K562 (cell line): Measurements from ENCODE around the gene SH3BGRL3. TPM values are rescaled to one million over a fixed set of nuclear protein-coding genes. Genes with fewer than 3 reads are reported as not detected.

Experiments
- ARID4B ChIP-seq: sonication (generic); formaldehyde crosslinking; IDR thresholded peaks from 2 replicates; pipeline ENCODE4 v1.8.0; 2022; ENCODE audit warnings: mild to moderate bottlenecking, missing genetic modification reagents
- BDP1 ChIP-seq: IDR thresholded peaks from 3 replicates; pipeline ENCODE4 v1.6.1; 2011; ENCODE audit not compliant: insufficient read length, insufficient read depth
- CBFA2T3 ChIP-seq: fragments of 450-650 bp; IDR thresholded peaks from 2 replicates; pipeline ENCODE4 v1.6.1; 2017
- ETV6 ChIP-seq, 3 experiments: fragments of 150-350 bp in 1 of 3; sonication (generic) in 1 of 3; formaldehyde crosslinking in 1 of 3; IDR thresholded peaks; 2 replicates each; pipeline versions ENCODE4 v1.6.1 to v1.8.0; 2014 to 2022; ENCODE audit warnings: borderline replicate concordance in 2 of 3, low read depth in 2 of 3, antibody characterized with exemption in 1 of 3, low read length in 1 of 3, mild to moderate bottlenecking in 1 of 3, missing genetic modification reagents in 1 of 3
- MED1 ChIP-seq: sonication (generic); formaldehyde crosslinking; IDR thresholded peaks from 2 replicates; pipeline ENCODE4 v1.8.1; 2023; ENCODE audit warnings: missing genetic modification reagents, borderline replicate concordance
- MTA2 ChIP-seq: fragments of 450-650 bp; IDR thresholded peaks from 2 replicates; pipeline ENCODE4 v1.6.1; 2016; ENCODE audit warnings: low read depth
- MYC ChIP-seq, 2 experiments: fragments of 250-450 bp in 1 of 2; sonication (Bioruptor Pico) in 1 of 2; IDR thresholded peaks; 2 replicates each; pipeline versions ENCODE4 v1.5.1 to v1.6.1; 2012 to 2021; ENCODE audit warnings: low read depth in 2 of 2, borderline replicate concordance in 1 of 2, improper control_type of control experiment in 1 of 2, low read length in 1 of 2, mild to moderate bottlenecking in 1 of 2, moderate library complexity in 1 of 2
- NCOA6 ChIP-seq: fragments of 450-650 bp; IDR thresholded peaks from 2 replicates; pipeline ENCODE4 v1.6.1; 2017; ENCODE audit warnings: mild to moderate bottlenecking
- NCOR1 ChIP-seq: fragments of 450-650 bp; IDR thresholded peaks from 2 replicates; pipeline ENCODE4 v1.6.1; 2016; ENCODE audit warnings: mild to moderate bottlenecking, moderate library complexity
- NFRKB ChIP-seq: fragments of 450-650 bp; IDR thresholded peaks from 2 replicates; pipeline ENCODE4 v1.6.1; 2016; ENCODE audit warnings: low read depth
- NUFIP1 ChIP-seq: fragments of 450-650 bp; IDR thresholded peaks from 2 replicates; pipeline ENCODE4 v1.6.1; 2018; ENCODE audit not compliant: partially characterized antibody
- POLR2AphosphoS2 ChIP-seq: IDR thresholded peaks from 2 replicates; pipeline ENCODE4 v1.6.1; 2012; ENCODE audit warnings: low read length, improper control_type of control experiment
- POLR2H ChIP-seq: IDR thresholded peaks from 2 replicates; pipeline ENCODE4 v1.6.1; 2016; ENCODE audit warnings: missing genetic modification characterization, low read depth, mild to moderate bottlenecking, control low read depth, missing compliant biosample characterization, moderate library complexity
- PPARD ChIP-seq: fragments of 250-450 bp; sonication (Bioruptor Pico); IDR thresholded peaks from 2 replicates; pipeline ENCODE4 v1.8.0; 2022; ENCODE audit warnings: inconsistent platforms, mild to moderate bottlenecking, moderate library complexity
- SPI1 ChIP-seq: IDR thresholded peaks from 2 replicates; pipeline ENCODE4 v1.6.1; 2011; ENCODE audit warnings: low read depth, low read length, control low read depth, borderline replicate concordance
- TEAD2 ChIP-seq: fragments of 450-650 bp; IDR thresholded peaks from 2 replicates; pipeline ENCODE4 v1.6.1; 2016; ENCODE audit warnings: missing genetic modification characterization, control low read depth, missing compliant biosample characterization
- ZBTB17 ChIP-seq: fragments of 450-650 bp; formaldehyde crosslinking; IDR thresholded peaks from 2 replicates; pipeline ENCODE4 v1.4.0; 2020; ENCODE audit warnings: mild to moderate bottlenecking
- ZNF134 ChIP-seq: fragments of 250-450 bp; sonication (Bioruptor Pico); conservative IDR thresholded peaks from 2 replicates; pipeline ENCODE4 v1.4.0; 2020
- ZNF644 ChIP-seq: fragments of 200-800 bp; sonication (Bioruptor generic); IDR thresholded peaks from 2 replicates; pipeline ENCODE4 v1.6.1; 2016; ENCODE audit warnings: low read depth, missing genetic modification characterization, missing compliant biosample characterization
- polyA plus RNA-seq, 8 experiments: library from polyadenylated mRNA; depleted of rRNA in 4 of 8; stranded (reverse) in 5 of 8; unstranded in 3 of 8; fragments of >200 nt; fragmentation: Nextera tagmentation in 2 of 8; fragmentation: Illumina TruSeq in 1 of 8; extraction: Ambion mirVana in 2 of 8; extraction: Trizol in 1 of 8; gene quantifications; 2 replicates each; pipeline versions ENCODE4 v1.2.1 to v1.2.3, GENCODE V29; 2011 to 2014; ENCODE audit warnings: inconsistent platforms in 1 of 8, missing spikeins in 1 of 8
- total RNA-seq, 7 experiments: library from RNA; depleted of rRNA in 6 of 7; stranded (reverse); fragments of >200 nt in 6 of 7; fragmentation: Illumina TruSeq in 2 of 7; extraction: Trizol in 2 of 7; gene quantifications; 2 replicates each; pipeline versions ENCODE4 v1.2.1 to v1.2.3, GENCODE V29; 2011 to 2021; ENCODE audit warnings: low replicate concordance in 1 of 7
- TF ChIP-seq, protein P1 (sequence below), 2 experiments: fragments of 450-650 bp; conservative IDR thresholded peaks; 2 replicates each; pipeline ENCODE4 v1.6.1; 2017; ENCODE audit warnings: mild to moderate bottlenecking in 2 of 2, moderate library complexity in 2 of 2
- TF ChIP-seq, protein P2 (sequence below): sonication (generic); formaldehyde crosslinking; IDR thresholded peaks from 2 replicates; pipeline ENCODE4 v1.8.1; 2023; ENCODE audit warnings: mild to moderate bottlenecking, missing genetic modification reagents

SH3BGRL3 gene
- total and polyA plus RNA-seq, 9 of the 15 experiments (the other 6 are each of a cell fraction or from before 2014, with no cell fraction given), result 30.3 to 140 (median 54.2) TPM

GRCh38 chr1:26233903-26234643 is 45.8 kb upstream of the SH3BGRL3 start, which contains the start of gene CEP85 (continued):
- TF ChIP-seq NCOA6 (no peak), NFRKB (0 out of 2 replicates have a peak, but pooled peaks have one; percentile 42), MYC (IDR thresholded peaks at IDR 0.05; ENCODE audit: low read depth, low read length) (peak; percentile 87), MYC (CRISPR knock-in tag; IDR thresholded peaks at IDR 0.05; ENCODE audit: borderline replicate concordance, low read depth) (no peak), TEAD2 (tag) (no peak), ZBTB17 (CRISPR knock-in tag) (peak; percentile 61; the same call in 1 of the 2 replicates), NUFIP1 (peak; percentile 27), SPI1 (no peak), POLR2AphosphoS2 (no peak; the same call in 1 of the 2 replicates), ARID4B (CRISPR knock-in tag) (peak; percentile 79), BDP1 (no peak), ETV6 (IDR thresholded peaks at IDR 0.05; ENCODE audit: borderline replicate concordance in 1 of 2, low read depth in 2 of 2, low read length in 1 of 2) (no peak; a peak in 1 of 4 replicates), ETV6 (CRISPR knock-in tag; IDR thresholded peaks at IDR 0.05; ENCODE audit: borderline replicate concordance) (no peak), ZNF134 (no peak), CBFA2T3 (no peak), MED1 (CRISPR knock-in tag) (no peak), ZNF644 (no peak), NCOR1 (no peak), POLR2H (peak; percentile 91), PPARD (CRISPR knock-in tag) (no peak), MTA2 (no peak)
- TF ChIP-seq, protein P1, sequence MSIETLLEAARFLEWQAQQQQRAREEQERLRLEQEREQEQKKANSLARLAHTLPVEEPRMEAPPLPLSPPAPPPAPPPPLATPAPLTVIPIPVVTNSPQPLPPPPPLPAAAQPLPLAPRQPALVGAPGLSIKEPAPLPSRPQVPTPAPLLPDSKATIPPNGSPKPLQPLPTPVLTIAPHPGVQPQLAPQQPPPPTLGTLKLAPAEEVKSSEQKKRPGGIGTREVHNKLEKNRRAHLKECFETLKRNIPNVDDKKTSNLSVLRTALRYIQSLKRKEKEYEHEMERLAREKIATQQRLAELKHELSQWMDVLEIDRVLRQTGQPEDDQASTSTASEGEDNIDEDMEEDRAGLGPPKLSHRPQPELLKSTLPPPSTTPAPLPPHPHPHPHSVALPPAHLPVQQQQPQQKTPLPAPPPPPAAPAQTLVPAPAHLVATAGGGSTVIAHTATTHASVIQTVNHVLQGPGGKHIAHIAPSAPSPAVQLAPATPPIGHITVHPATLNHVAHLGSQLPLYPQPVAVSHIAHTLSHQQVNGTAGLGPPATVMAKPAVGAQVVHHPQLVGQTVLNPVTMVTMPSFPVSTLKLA (conservative IDR thresholded peaks at IDR 0.05), result peak; percentile 80 to 95
- TF ChIP-seq, protein P2, sequence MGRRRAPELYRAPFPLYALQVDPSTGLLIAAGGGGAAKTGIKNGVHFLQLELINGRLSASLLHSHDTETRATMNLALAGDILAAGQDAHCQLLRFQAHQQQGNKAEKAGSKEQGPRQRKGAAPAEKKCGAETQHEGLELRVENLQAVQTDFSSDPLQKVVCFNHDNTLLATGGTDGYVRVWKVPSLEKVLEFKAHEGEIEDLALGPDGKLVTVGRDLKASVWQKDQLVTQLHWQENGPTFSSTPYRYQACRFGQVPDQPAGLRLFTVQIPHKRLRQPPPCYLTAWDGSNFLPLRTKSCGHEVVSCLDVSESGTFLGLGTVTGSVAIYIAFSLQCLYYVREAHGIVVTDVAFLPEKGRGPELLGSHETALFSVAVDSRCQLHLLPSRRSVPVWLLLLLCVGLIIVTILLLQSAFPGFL, result peak; percentile 8; the same call in 1 of the 2 replicates
